ENCODE results near the gene PPARA.
"Not testable (repeated sequence)": the region's sequence is repeated elsewhere in the genome, so short reads cannot be mapped to it uniquely, and the experiment has no call there.

Gene PPARA

DNA sequence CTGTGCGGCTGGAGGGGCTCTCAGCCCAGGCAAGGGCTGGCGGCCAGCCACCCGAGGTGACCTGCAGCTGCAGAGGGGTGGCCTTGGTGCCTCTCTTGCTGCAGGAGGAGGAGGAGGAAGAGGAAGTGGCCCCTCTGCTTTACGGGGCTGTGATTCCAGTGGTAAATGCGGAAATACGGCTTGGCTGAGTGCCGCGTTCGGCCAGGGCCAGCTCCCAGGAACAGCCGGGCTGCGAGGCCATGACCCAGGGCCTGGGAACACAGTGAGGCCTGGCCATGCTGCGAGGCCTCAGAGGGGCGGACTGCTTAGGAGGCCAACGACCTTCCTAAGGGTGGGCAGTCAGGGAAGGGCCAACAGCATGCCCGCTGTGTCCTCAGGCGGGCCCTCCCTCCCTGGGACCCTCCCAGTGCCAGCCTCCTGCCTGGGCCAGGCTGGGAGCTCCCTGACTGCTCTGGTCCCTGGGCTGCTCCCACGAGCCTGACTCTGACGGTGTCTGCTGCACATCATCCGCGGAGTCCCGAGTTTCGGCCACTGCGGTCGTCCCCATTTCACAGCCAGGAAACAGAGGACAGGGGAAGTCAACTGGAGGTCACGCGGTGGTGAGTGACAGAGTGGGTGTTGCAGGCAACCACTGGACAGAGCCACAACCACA lies 20.8 kb upstream of the PPARA start:
- H3K27ac ChIP-seq: no peak overlapping the region
- TF ChIP-seq ZFX (IDR thresholded peaks at IDR 0.05; ENCODE audit: borderline replicate concordance): no peak
- TF ChIP-seq, protein P1, sequence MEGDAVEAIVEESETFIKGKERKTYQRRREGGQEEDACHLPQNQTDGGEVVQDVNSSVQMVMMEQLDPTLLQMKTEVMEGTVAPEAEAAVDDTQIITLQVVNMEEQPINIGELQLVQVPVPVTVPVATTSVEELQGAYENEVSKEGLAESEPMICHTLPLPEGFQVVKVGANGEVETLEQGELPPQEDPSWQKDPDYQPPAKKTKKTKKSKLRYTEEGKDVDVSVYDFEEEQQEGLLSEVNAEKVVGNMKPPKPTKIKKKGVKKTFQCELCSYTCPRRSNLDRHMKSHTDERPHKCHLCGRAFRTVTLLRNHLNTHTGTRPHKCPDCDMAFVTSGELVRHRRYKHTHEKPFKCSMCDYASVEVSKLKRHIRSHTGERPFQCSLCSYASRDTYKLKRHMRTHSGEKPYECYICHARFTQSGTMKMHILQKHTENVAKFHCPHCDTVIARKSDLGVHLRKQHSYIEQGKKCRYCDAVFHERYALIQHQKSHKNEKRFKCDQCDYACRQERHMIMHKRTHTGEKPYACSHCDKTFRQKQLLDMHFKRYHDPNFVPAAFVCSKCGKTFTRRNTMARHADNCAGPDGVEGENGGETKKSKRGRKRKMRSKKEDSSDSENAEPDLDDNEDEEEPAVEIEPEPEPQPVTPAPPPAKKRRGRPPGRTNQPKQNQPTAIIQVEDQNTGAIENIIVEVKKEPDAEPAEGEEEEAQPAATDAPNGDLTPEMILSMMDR (IDR thresholded peaks at IDR 0.05): no peak

DNA sequence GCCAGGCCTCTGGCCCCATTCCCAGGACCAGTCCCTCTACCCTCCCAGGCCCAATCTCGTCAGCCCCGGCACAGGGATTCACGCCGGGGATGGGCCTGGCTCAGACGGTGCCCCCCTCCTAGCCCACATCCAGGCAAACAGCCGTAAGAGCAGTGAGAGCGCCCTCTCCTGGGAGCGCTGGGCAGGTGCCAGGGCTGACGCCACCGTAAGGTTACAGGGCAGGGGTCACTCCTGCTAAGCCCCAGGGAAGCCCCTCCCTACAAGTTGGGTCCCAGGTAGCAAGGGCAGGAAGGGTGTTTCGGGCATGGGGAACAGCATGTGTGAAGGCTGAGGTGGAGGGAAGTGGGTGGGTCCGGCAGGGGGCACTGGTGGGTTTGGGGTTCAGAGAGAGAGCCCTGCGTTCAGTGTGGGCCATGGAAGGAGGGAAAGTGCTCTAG lies 19.2 kb upstream of the PPARA start:
- no peak for TF ChIP-seq ZFX (IDR thresholded peaks at IDR 0.05; ENCODE audit: borderline replicate concordance)
- TF ChIP-seq, protein P1 (IDR thresholded peaks at IDR 0.05): peak; percentile 79
- H3K27ac ChIP-seq: no peak overlapping the region

DNA sequence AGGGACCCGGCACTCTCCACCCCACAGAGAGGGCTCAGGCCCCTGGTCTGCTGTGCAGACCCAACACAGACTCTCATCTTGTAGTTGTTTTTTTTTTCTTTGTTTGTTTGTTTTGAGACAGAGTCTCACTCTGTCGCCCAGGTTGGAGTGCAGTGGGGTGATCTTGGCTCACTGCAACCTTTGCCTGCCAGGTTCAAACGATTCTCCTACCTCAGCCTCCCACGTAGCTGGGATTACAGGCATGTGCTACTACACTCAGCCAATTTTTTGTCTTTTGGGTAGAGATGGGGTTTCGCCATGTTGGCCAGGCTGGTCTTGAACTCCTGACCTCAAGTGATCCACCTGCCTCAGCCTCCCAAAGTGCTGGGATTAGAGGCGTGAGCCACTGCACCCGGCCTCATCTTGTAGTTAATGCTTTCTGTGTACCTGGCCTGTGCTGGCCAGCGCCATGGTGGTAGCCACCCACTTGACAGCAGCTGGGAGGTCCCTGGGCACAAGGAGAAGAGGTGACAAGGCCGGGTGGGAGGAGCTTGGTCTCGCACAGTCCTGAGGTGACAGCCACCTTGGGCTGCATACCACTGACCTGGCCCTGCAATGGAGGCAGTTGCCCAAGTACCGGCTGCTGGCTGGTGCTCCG lies 18.0 kb upstream of the PPARA start:
- H3K27ac ChIP-seq: not testable (repeated sequence)

DNA sequence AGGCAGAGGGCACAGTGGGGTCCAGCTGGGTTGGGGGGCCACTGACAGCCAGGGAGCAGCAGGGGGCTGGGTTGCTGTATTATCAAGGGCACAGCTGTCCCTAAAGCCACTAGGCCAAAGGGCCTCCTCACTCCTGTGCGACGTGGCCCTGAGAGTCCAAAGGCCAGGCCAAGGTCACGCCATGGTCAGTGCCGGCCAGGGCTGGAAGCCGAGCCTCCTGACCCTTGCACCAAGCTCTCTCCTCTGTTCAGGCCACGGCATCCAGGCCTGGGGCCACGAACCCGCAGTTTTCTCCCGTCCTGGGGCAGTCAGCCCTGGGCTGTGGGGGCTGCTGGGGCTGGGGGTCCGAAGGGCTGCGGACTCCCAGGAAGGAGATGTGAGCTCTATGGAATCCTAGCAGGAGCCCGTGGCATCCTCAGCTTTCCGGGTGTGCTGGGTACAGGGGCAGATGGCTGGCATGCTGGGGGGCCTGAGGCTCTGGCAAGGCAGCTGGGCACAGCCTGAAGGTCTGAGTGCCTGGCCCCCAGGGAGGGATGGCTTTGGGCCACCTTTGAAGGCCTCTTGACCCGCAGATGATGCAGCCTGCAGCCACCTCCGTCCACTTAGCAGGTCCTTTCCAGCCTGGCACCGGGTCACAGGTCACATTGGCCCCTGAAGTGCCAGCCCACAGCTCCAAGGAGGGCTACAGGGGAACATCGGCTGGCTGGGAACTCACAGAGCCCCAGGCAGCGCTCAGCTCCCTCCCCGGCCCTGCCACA lies 17.3 kb upstream of the PPARA start:
- TF ChIP-seq, protein P1 (IDR thresholded peaks at IDR 0.05): no peak
- no peak for TF ChIP-seq ZFX (IDR thresholded peaks at IDR 0.05; ENCODE audit: borderline replicate concordance)
- no peak overlapping the region for H3K27ac ChIP-seq

DNA sequence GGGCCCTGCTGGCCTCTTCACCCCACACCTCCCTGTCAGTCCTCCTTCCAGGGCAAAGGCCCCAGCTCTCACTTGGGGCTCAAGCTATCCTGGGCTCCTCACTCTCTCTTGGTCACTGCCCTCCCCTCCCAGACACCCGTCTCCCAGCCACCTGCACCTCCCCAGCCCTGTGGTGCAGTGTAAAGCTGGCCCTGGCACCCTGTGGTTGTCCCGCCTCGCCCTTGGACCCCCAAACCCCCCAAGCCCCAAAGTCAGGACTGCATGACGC lies 16.8 kb upstream of the PPARA start:
- no peak overlapping the region for H3K27ac ChIP-seq
- no peak for TF ChIP-seq ZFX (IDR thresholded peaks at IDR 0.05; ENCODE audit: borderline replicate concordance)
- TF ChIP-seq, protein P1 (IDR thresholded peaks at IDR 0.05): no peak

DNA sequence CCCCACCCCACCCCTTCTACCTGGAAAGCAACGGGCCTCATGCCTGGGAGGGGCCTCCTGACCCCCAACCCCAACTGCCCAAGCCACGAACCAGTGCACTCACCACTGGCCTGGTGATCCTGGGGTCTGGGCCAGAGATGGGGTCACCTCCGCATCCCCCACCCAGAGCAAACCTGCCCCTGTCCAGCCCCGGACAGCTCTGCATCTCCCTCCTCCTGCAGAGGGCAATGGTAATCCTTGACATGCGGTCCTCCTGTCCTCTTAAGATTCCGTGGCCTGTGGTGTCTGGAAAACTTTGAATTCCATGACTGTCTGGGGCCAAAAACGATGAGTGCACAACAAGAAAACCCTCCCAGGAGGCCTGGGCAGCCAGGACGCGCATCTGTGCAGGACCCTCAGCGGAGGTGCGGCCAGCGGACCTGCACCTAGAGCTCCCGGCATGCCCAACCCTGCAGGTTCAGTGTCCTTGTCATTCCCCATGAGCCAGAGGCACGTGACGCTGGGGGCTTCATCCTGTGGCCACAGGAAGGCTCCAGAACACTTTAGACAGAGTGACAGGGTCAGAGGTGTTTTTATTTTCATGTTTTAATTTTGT lies 16.1 kb upstream of the PPARA start:
- TF ChIP-seq, protein P1 (IDR thresholded peaks at IDR 0.05): no peak
- TF ChIP-seq ZFX (IDR thresholded peaks at IDR 0.05; ENCODE audit: borderline replicate concordance): no peak
- no peak overlapping the region for H3K27ac ChIP-seq

DNA sequence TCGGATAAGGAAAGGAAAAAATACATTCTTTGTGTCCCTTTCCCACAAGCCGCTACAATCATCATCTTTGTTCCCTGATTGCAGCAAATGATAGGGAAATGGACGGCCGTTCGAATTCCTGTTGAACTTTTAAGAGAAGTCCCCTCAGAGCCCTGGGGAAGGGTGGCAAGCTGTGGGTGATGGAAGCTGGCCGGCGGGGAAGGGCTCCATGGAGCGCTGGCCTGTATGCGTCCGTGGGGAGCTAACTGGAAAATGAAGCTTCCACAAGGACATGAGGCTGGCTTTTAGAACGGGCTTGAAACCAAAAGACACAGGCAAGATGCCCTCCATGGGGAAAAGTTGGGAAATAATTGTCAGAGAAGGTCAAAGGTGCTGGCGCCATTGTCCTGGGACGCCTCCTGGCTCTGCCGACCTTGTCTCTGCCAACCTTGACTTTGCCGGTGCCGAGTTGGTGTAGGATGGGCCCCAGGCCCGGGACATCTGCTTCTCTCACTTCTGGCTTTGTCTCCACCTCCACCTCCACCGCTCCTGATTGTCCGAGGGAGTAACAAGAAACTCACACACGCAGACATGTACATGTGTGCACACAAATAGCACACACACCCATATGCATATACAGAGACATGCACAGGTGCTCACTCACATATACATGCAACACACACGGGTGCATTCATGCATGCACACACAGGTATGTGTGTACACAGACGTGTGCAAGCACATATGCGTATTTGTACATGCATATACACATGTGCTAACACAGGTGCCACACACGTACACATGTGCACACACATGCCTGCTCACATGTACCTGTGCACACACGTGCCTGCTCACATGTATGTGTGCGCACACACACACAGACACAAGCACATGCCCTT lies 14.5 kb upstream of the PPARA start:
- TF ChIP-seq ZFX (IDR thresholded peaks at IDR 0.05; ENCODE audit: borderline replicate concordance): no peak
- TF ChIP-seq, protein P1 (IDR thresholded peaks at IDR 0.05): no peak
- H3K27ac ChIP-seq: no peak overlapping the region
